Endothelial cell (in vitro differentiated cells): ENCODE measurements around the gene SAMHD1. TPM values are rescaled to one million over a fixed set of nuclear protein-coding genes. Genes with fewer than 3 reads are reported as not detected.

Source experiments
- DNase-seq: peaks from one replicate; pipeline ENCODE4 v3.0.0; 2021; ENCODE audit warnings: low spot score
- H3K27ac Mint-ChIP-seq: one replicate; pipeline ENCODE4 v1.8.0; 2021; ENCODE audit warnings: mixed read lengths, inconsistent platforms; ENCODE audit not compliant: unreplicated experiment
- H3K27me3 Mint-ChIP-seq: one replicate; pipeline ENCODE4 v1.8.0; 2021; ENCODE audit warnings: mild to moderate bottlenecking, moderate library complexity, mixed read lengths, inconsistent platforms; ENCODE audit not compliant: unreplicated experiment
- H3K36me3 Mint-ChIP-seq: one replicate; pipeline ENCODE4 v1.8.0; 2021; ENCODE audit warnings: mild to moderate bottlenecking, low read depth, mixed read lengths, inconsistent platforms; ENCODE audit not compliant: unreplicated experiment
- H3K4me1 Mint-ChIP-seq: one replicate; pipeline ENCODE4 v1.8.0; 2021; ENCODE audit warnings: mild to moderate bottlenecking, mixed read lengths, inconsistent platforms; ENCODE audit not compliant: unreplicated experiment
- H3K4me3 Mint-ChIP-seq: one replicate; pipeline ENCODE4 v1.8.0; 2021; ENCODE audit warnings: mild to moderate bottlenecking, mixed read lengths, inconsistent platforms; ENCODE audit not compliant: unreplicated experiment
- H3K9me3 Mint-ChIP-seq: one replicate; pipeline ENCODE4 v1.8.0; 2021; ENCODE audit warnings: mixed read lengths, inconsistent platforms; ENCODE audit not compliant: unreplicated experiment
- CTCF ChIP-seq: fragments of 200-600 bp; sonication (generic); IDR thresholded peaks from one replicate; pipeline ENCODE4 v1.5.0; 2021; ENCODE audit warnings: antibody characterized with exemption; ENCODE audit not compliant: unreplicated experiment
- total RNA-seq: library from RNA; stranded (reverse); fragmentation: NEBNext Ultra II Directional; extraction: Animal tissue kit (Norgen Biotek cat#: 25700); gene quantifications from one replicate; pipeline ENCODE4 v1.2.1, GENCODE V29; 2021; ENCODE audit not compliant: unreplicated experiment

Gene SAMHD1
- total RNA-seq, 1 donor from 2014 or later = 58.1 TPM

DNA sequence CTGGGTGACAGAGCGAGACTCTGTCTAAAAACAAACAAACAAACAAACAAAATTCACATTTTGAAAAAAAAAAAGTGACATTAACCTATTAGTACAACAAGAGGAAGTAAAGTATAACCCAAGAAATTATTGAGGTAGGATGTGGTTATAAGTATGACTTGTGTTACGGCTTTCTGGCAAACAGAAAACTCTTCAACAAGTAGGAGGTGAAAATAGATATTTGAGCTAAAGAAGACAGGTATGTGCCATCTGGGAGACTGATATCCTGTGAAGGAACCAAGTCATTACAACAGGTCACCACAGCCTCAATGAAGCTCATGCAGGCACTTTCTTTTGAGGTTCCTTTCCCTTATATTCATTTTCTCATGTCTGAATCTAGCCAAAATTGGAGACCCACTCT is 46.8 kb downstream of the SAMHD1 start:
- H3K27me3 Mint-ChIP-seq = peaks cover 7% of the 10 kb centered on the region
- H3K4me3 Mint-ChIP-seq = no peak overlapping the region
- no peaks in the 10 kb centered on the region for H3K9me3 Mint-ChIP-seq
- peaks cover 31% of the 10 kb centered on the region for H3K36me3 Mint-ChIP-seq
- no peaks in the 10 kb centered on the region for H3K4me1 Mint-ChIP-seq
- no peak for TF ChIP-seq CTCF
- no peak for DNase-seq
- no peak overlapping the region for H3K27ac Mint-ChIP-seq

DNA sequence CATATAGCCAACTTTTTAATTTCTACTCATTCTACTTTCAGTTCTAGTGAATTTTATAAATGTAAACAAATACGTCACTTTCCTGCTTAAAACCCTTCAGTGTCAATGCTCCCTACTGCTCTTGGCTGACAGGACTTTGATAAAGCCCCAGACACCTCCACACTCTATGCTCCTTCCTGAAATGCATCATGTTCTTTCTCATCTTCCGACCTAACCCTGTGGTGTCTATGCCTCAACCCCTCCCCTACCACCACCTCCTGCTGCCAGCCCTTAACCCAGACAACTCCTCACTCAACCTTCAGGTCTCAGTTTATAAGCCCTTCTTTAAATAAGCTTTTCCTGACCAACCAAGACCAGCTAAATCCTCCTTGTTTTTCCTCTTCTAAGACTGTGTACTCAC is 56.5 kb downstream of the SAMHD1 start:
- H3K36me3 Mint-ChIP-seq = peaks cover 28% of the 10 kb centered on the region
- H3K4me3 Mint-ChIP-seq = no peak overlapping the region
- H3K9me3 Mint-ChIP-seq = no peaks in the 10 kb centered on the region
- no peak overlapping the region for H3K27ac Mint-ChIP-seq
- DNase-seq = no peak
- TF ChIP-seq CTCF = no peak
- H3K27me3 Mint-ChIP-seq = peaks cover 2% of the 10 kb centered on the region
- peaks cover 2% of the 10 kb centered on the region for H3K4me1 Mint-ChIP-seq

DNA sequence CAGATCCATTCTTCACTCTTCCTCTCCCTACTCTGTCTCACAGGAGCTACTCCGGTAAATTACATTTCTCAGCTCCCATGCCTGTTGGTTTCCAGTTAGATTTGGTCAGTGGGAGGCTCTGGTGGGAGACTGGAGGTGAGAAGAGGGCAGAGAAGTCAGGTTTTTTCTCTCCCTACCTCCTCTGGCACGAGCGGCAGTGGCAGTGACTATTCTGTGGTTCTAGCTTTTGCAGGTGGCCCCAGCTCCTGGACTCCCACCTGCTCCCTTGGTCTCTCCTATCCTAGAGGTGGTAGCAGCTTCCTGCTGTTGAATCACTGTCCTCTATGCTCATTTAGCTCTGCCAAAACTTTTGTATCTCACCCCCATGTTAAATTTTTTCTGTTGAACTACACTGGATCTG is 57.7 kb downstream of the SAMHD1 start:
- H3K4me3 Mint-ChIP-seq = peak overlapping the region; percentile 8
- H3K27ac Mint-ChIP-seq = no peak overlapping the region
- DNase-seq = no peak
- TF ChIP-seq CTCF = no peak
- peaks cover 2% of the 10 kb centered on the region for H3K27me3 Mint-ChIP-seq
- H3K4me1 Mint-ChIP-seq = peaks cover 2% of the 10 kb centered on the region
- H3K9me3 Mint-ChIP-seq = no peaks in the 10 kb centered on the region
- H3K36me3 Mint-ChIP-seq = peaks cover 31% of the 10 kb centered on the region

DNA sequence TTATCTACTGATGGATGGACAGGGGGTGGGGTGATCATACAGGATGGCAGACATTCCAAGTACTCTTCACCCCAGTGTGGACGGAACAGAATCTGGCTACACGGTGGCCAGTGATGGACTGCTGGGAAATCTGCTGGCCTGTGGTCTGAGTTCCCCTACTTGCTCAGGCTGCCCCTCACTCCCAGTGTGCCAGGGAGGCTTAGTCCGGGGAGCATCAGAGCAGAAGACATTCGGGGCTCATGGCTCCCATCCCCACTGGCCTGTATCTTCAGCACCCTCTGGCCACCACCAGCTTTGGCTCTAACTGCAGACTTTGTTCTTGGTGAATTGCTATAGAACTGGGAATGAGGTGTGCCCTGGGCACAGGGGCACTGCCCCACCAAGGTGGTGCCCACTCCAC is 60.3 kb downstream of the SAMHD1 start:
- Mint-ChIP-seq H3K4me1 (peaks cover 5% of the 10 kb centered on the region), H3K36me3 (peaks cover 22% of the 10 kb centered on the region), H3K27ac (no peak overlapping the region), H3K9me3 (no peaks in the 10 kb centered on the region), H3K4me3 (no peak overlapping the region), H3K27me3 (peaks cover 2% of the 10 kb centered on the region)
- no peak for DNase-seq
- TF ChIP-seq CTCF = no peak

GRCh38 chr20:36890586-36890985 is 60.9 kb downstream of the SAMHD1 start:
- no peaks in the 10 kb centered on the region for H3K9me3 Mint-ChIP-seq
- peaks cover 4% of the 10 kb centered on the region for H3K27me3 Mint-ChIP-seq
- no peak overlapping the region for H3K27ac Mint-ChIP-seq
- H3K4me1 Mint-ChIP-seq = peaks cover 5% of the 10 kb centered on the region
- TF ChIP-seq CTCF = no peak
- peaks cover 22% of the 10 kb centered on the region for H3K36me3 Mint-ChIP-seq
- no peak for DNase-seq
- no peak overlapping the region for H3K4me3 Mint-ChIP-seq
